Lung (tissue), 12 donors: ENCODE results near the gene EXPH5. TPM values are rescaled to one million over a fixed set of nuclear protein-coding genes. Genes with fewer than 3 reads are reported as not detected.

Source experiments
- ATAC-seq: fragments of 200-7000 bp; cut with Tn5 transposase; one replicate; pipeline ENCODE4 v1.9.1; 2020; ENCODE audit warnings: moderate number of reproducible peaks; ENCODE audit not compliant: insufficient read depth, low FRiP score
- DNase-seq, 3 donors: peaks; one replicate each; pipeline ENCODE4 v3.0.0-alpha.2; 2013 to 2017
- H3K27ac ChIP-seq, 2 donors: one replicate each; pipeline ENCODE4 v1.5.1; 2013; ENCODE audit warnings: mild to moderate bottlenecking in 2 of 2, moderate library complexity in 2 of 2, control low read depth in 1 of 2, inconsistent platforms in 1 of 2, low read depth in 1 of 2, low read length in 1 of 2
- H3K27me3 ChIP-seq, 3 donors: one replicate each; pipeline ENCODE4 v1.5.1; 2013; ENCODE audit warnings: low read length in 2 of 3; ENCODE audit not compliant: control insufficient read depth in 3 of 3, insufficient read depth in 3 of 3
- H3K36me3 ChIP-seq, 4 donors: one replicate each; pipeline ENCODE4 v1.5.1; 2013; ENCODE audit warnings: low read length in 4 of 4, mild to moderate bottlenecking in 1 of 4, moderate library complexity in 1 of 4; ENCODE audit not compliant: control insufficient read depth in 4 of 4, insufficient read depth in 4 of 4
- H3K4me1 ChIP-seq, 5 donors: one replicate each; pipeline ENCODE4 v1.5.1; 2013; ENCODE audit warnings: low read length in 5 of 5, mild to moderate bottlenecking in 2 of 5, moderate library complexity in 1 of 5; ENCODE audit not compliant: control insufficient read depth in 5 of 5, insufficient read depth in 5 of 5
- H3K4me3 ChIP-seq: one replicate; pipeline ENCODE4 v1.5.1; 2013; ENCODE audit warnings: mild to moderate bottlenecking, control low read depth, moderate library complexity
- H3K9ac ChIP-seq, 2 donors: one replicate each; pipeline ENCODE4 v1.5.1; 2013; ENCODE audit warnings: low read length in 2 of 2, control low read depth in 1 of 2; ENCODE audit not compliant: insufficient read depth in 1 of 2
- H3K9me3 ChIP-seq, 4 donors: one replicate each; pipeline ENCODE4 v1.5.1; 2013; ENCODE audit warnings: low read length in 3 of 4, mild to moderate bottlenecking in 1 of 4, moderate library complexity in 1 of 4; ENCODE audit not compliant: control insufficient read depth in 4 of 4, insufficient read depth in 3 of 4
- CTCF ChIP-seq: IDR thresholded peaks from 2 replicates; pipeline ENCODE4 v1.5.1; 2012; ENCODE audit warnings: mild to moderate bottlenecking; ENCODE audit errors: control extremely low read depth, extremely low read depth
- WGBS, 2 donors: extraction: QIAGEN DNeasy Blood & Tissue Kit; methylation state at CpG; one replicate each; pipeline ENCODE4 v1.1.7; 2013; 5-methylcytosine and 5-hydroxymethylcytosine counted together
- polyA plus RNA-seq, 2 donors: library from polyadenylated mRNA; stranded (reverse); fragments of 200-250 nt; gene quantifications; one replicate each; pipeline ENCODE4 v1.2.1, GENCODE V29; 2013
- total RNA-seq, 2 donors: library from RNA; depleted of rRNA in 1 of 2; stranded (reverse); fragments of >200 nt in 1 of 2; gene quantifications; one replicate each; pipeline ENCODE4 v1.2.1, GENCODE V29; 2014 to 2021
- donor health status: control.
- donor health status: control.
- donor health status: Bipolar disorder and iron deficiency.
- donor health status: healthy.
- donor health status: DM: yes; HTN: yes; CAD: no.

EXPH5 gene
- total and polyA plus RNA-seq, 4 donors = 1.1 to 28.8 (median 15.2) TPM

- Histone ChIP-seq H3K4me1 (peaks cover 0 to 2% (median 0%) of the 10 kb centered on the region in 5 donors), H3K27ac (no peak overlapping the region), H3K9me3 (no peaks in the 10 kb centered on the region), H3K9ac (no peak overlapping the region), H3K27me3 (no peaks in the 10 kb centered on the region), H3K4me3 (no peak overlapping the region), H3K36me3 (no peaks in the 10 kb centered on the region)
- WGBS, 2 donors = 83 to 86% methylated on average over 5 of the region's 5 CpGs
- ATAC-seq (no peak), DNase-seq (no peak)
- no peak for TF ChIP-seq CTCF
These were observed 50.1 kb downstream of the EXPH5 start for GRCh38 chr11:108543316-108543964.

GRCh38 chr11:108541531-108541930, 52.0 kb downstream of the EXPH5 start:
- Histone ChIP-seq H3K9me3 (no peaks in the 10 kb centered on the region), H3K36me3 (no peaks in the 10 kb centered on the region), H3K9ac (no peak overlapping the region), H3K27me3 (no peaks in the 10 kb centered on the region), H3K4me3 (no peak overlapping the region), H3K4me1 (peaks cover 0 to 8% (median 0%) of the 10 kb centered on the region in 5 donors), H3K27ac (no peak overlapping the region)
- ATAC-seq (no peak), DNase-seq (no peak)
- no peak for TF ChIP-seq CTCF

- Histone ChIP-seq H3K4me3 (no peak overlapping the region), H3K27me3 (no peaks in the 10 kb centered on the region), H3K9me3 (no peaks in the 10 kb centered on the region), H3K27ac (peak overlapping the region in 1 of 2 donors; percentile 17), H3K4me1 (peaks cover 0 to 8% (median 0%) of the 10 kb centered on the region in 5 donors), H3K9ac (no peak overlapping the region), H3K36me3 (no peaks in the 10 kb centered on the region)
- DNase-seq (no peak), ATAC-seq (no peak)
- no peak for TF ChIP-seq CTCF
- 57 to 73% methylated on average over 4 of the region's 4 CpGs for WGBS, 2 donors
These were observed 55.1 kb downstream of the EXPH5 start for GRCh38 chr11:108538502-108538901.

- H3K9ac ChIP-seq = no peak overlapping the region
- DNase-seq (peak in 2 of 3 donors; percentile 36 to 62), ATAC-seq (peak; percentile 70)
These were observed 55.5 kb downstream of the EXPH5 start for GRCh38 chr11:108538022-108538424.

More at GRCh38 chr11:108538022-108538424, 55.5 kb downstream of the EXPH5 start:
- Histone ChIP-seq H3K4me1 (peaks cover 0 to 8% (median 0%) of the 10 kb centered on the region in 5 donors), H3K27me3 (no peaks in the 10 kb centered on the region), H3K4me3 (no peak overlapping the region), H3K27ac (peak overlapping the region in 1 of 2 donors; percentile 60), H3K9me3 (no peaks in the 10 kb centered on the region), H3K36me3 (no peaks in the 10 kb centered on the region)
- TF ChIP-seq CTCF = no peak
- WGBS, 2 donors = 40 to 63% methylated on average over 8 of the region's 8 CpGs
